HG03469 (cell line): Measurements from ENCODE around the gene ZNF808.
"Not testable (repeated sequence)": the region's sequence is repeated elsewhere in the genome, so short reads cannot be mapped to it uniquely, and the experiment has no call there.

ENCODE experiments used
- ATAC-seq: cut with Tn5 transposase; IDR thresholded peaks from one replicate; pipeline ENCODE4 v1.9.1; 2021; ENCODE audit warnings: mild to moderate bottlenecking, moderate library complexity, moderate number of reproducible peaks; ENCODE audit not compliant: unreplicated experiment

Gene ZNF808

GRCh38 chr19:52527134-52527955 lies at the start of gene ZNF808:
Gene ZNF808 (plus strand): TSS chr19:52527668. CDS start chr19:52543285, 15,617 bp downstream.
- peak; percentile 80 for ATAC-seq

- ATAC-seq, result not testable (repeated sequence)
Observed at GRCh38 chr19:52484111-52484743, 43.2 kb upstream of the ZNF808 start.

GRCh38 chr19:52485064-52485463 lies 42.4 kb upstream of the ZNF808 start:
- not testable (repeated sequence) for ATAC-seq

- ATAC-seq, result not testable (repeated sequence)
Observed at GRCh38 chr19:52485561-52486240, 41.8 kb upstream of the ZNF808 start.

GRCh38 chr19:52492201-52492993 lies 35.1 kb upstream of the ZNF808 start:
- ATAC-seq, result no peak

GRCh38 chr19:52492994-52493470 lies 34.4 kb upstream of the ZNF808 start:
- no peak for ATAC-seq

- no peak for ATAC-seq
Observed at GRCh38 chr19:52494518-52494917, 33.0 kb upstream of the ZNF808 start.

GRCh38 chr19:52498571-52498970 lies 28.9 kb upstream of the ZNF808 start:
- no peak for ATAC-seq

- ATAC-seq, result not testable (repeated sequence)
Observed at GRCh38 chr19:52500474-52500873, 27.0 kb upstream of the ZNF808 start.

GRCh38 chr19:52500991-52501390 lies 26.5 kb upstream of the ZNF808 start:
- not testable (repeated sequence) for ATAC-seq

- ATAC-seq, result no peak
Observed at GRCh38 chr19:52507266-52507665, 20.2 kb upstream of the ZNF808 start.

GRCh38 chr19:52516191-52516590 lies 11.3 kb upstream of the ZNF808 start:
- no peak for ATAC-seq

GRCh38 chr19:52518646-52519045 lies 8.8 kb upstream of the ZNF808 start:
- no peak for ATAC-seq

- ATAC-seq, result not testable (repeated sequence)
Observed at GRCh38 chr19:52519175-52519574, 8.3 kb upstream of the ZNF808 start.

- no peak for ATAC-seq
Observed at GRCh38 chr19:52520013-52520412, 7.5 kb upstream of the ZNF808 start.

- ATAC-seq, result no peak
Observed at GRCh38 chr19:52522551-52522950, 4.9 kb upstream of the ZNF808 start.

GRCh38 chr19:52524086-52524485 lies 3.4 kb upstream of the ZNF808 start:
- no peak for ATAC-seq

GRCh38 chr19:52527956-52528351 lies 486 bp downstream of the ZNF808 start:
- ATAC-seq, result no peak

GRCh38 chr19:52532480-52532879 lies 5.0 kb downstream of the ZNF808 start:
- no peak for ATAC-seq

GRCh38 chr19:52533901-52534300 lies 6.4 kb downstream of the ZNF808 start:
- ATAC-seq, result no peak

GRCh38 chr19:52535385-52535770 lies 7.9 kb downstream of the ZNF808 start:
- not testable (repeated sequence) for ATAC-seq
